HCT116 (cell line): ENCODE measurements around the gene DAPP1. TPM values are rescaled to one million over a fixed set of nuclear protein-coding genes. Genes with fewer than 3 reads are reported as not detected.

Experiments
- ATAC-seq: fragments of 200-7000 bp; cut with Tn5 transposase; 2 replicates; pipeline ENCODE4 v1.9.1; 2020; ENCODE audit warnings: mild to moderate bottlenecking, moderate library complexity
- BruUV-seq: library from RNA; stranded (reverse); fragments of 400-500 nt; replicated peaks from 2 replicates; lab custom pipeline; 2021; lab: Mats Ljungman, UMichigan
- CTCF ChIA-PET: fragments of 300-600 bp; sonication (Branson Sonifier 250); formaldehyde crosslinking; loops from one replicate; lab custom pipeline; 2021; ENCODE audit warnings: antibody characterized with exemption; lab: Charles Lee
- POLR2A ChIA-PET: fragments of 300-600, 350-600 bp; sonication (Branson Sonifier 250); formaldehyde crosslinking; loops from one replicate; lab custom pipeline; 2021; ENCODE audit warnings: antibody characterized with exemption; lab: Charles Lee
- RAD21 ChIA-PET, 2 experiments: fragments of 300-600 bp; sonication (Branson Sonifier 250); formaldehyde crosslinking; loops; one replicate each; lab custom pipeline; 2023; ENCODE audit warnings: low total read pairs in 2 of 2; ENCODE audit not compliant: uncharacterized antibody in 2 of 2, unreplicated experiment in 2 of 2, low non-redundant PET in 1 of 2; lab: Charles Lee
- DNase-seq: peaks from one replicate; pipeline ENCODE4 v3.0.0-alpha.2; 2010; ENCODE audit warnings: low read depth, low spot score
- H2AFZ ChIP-seq: fragments of 200-600 bp; shearing (Covaris generic), sonication (generic); 2 replicates; pipeline ENCODE4 v1.6.1; 2017; ENCODE audit warnings: low read depth, mixed run types, mixed read lengths, antibody characterized with exemption, low read length; ENCODE audit not compliant: poor library complexity, severe bottlenecking
- H3K27ac ChIP-seq: 2 replicates; pipeline ENCODE4 v1.5.1; 2012; ENCODE audit warnings: low read depth, low read length
- H3K27me3 ChIP-seq: fragments of 200-600 bp; sonication (generic); 2 replicates; pipeline ENCODE4 v1.6.1; 2016; ENCODE audit warnings: mixed run types, low read length, mixed read lengths; ENCODE audit not compliant: insufficient read depth
- H3K36me3 ChIP-seq, 2 experiments: fragments of 200-500 bp in 1 of 2; fragments of 200-600 bp in 1 of 2; sonication (Bioruptor generic) in 1 of 2; sonication (generic) in 1 of 2; 2 replicates each; pipeline versions ENCODE4 v1.5.1 to v1.6.1; 2014 to 2016; ENCODE audit warnings: low read length in 2 of 2, inconsistent platforms in 1 of 2, mixed read lengths in 1 of 2, mixed run types in 1 of 2; ENCODE audit not compliant: insufficient read depth in 2 of 2, control insufficient read depth in 1 of 2
- H3K4me1 ChIP-seq, 2 experiments: fragments of 200-600 bp in 1 of 2; sonication (generic) in 1 of 2; 2 replicates each; pipeline versions ENCODE4 v1.5.1 to v1.6.1; 2012 to 2017; ENCODE audit warnings: low read length in 2 of 2, inconsistent platforms in 1 of 2, mild to moderate bottlenecking in 1 of 2, mixed read lengths in 1 of 2, mixed run types in 1 of 2, moderate library complexity in 1 of 2; ENCODE audit not compliant: insufficient read depth in 2 of 2, control insufficient read depth in 1 of 2
- H3K4me2 ChIP-seq: fragments of 200-600 bp; sonication (generic); 2 replicates; pipeline ENCODE4 v1.6.1; 2017; ENCODE audit warnings: mixed run types, low read length, mixed read lengths
- H3K4me3 ChIP-seq, 2 experiments: fragments of 200-600 bp in 1 of 2; sonication (generic) in 1 of 2; replicated peaks in 1 of 2; 2 replicates each; pipeline ENCODE4 v1.5.1; 2011 to 2016; ENCODE audit warnings: low read length in 2 of 2, control low read depth in 1 of 2, low read depth in 1 of 2, mild to moderate bottlenecking in 1 of 2, mixed read lengths in 1 of 2, mixed run types in 1 of 2
- H3K79me2 ChIP-seq: fragments of 200-600 bp; sonication (generic); 2 replicates; pipeline ENCODE4 v1.6.1; 2017; ENCODE audit warnings: mild to moderate bottlenecking, mixed run types, low read length, moderate library complexity, mixed read lengths; ENCODE audit not compliant: insufficient read depth
- H3K9ac ChIP-seq: fragments of 200-600 bp; sonication (generic); 2 replicates; pipeline ENCODE4 v1.6.1; 2016; ENCODE audit warnings: low read length, mixed read lengths
- H3K9me2 ChIP-seq: fragments of 200-600 bp; sonication (generic), shearing (Covaris generic); 2 replicates; pipeline ENCODE4 v1.6.1; 2017; ENCODE audit warnings: mixed run types, mild to moderate bottlenecking, moderate library complexity; ENCODE audit not compliant: insufficient read depth
- H3K9me3 ChIP-seq, 2 experiments: fragments of 200-500 bp in 1 of 2; fragments of 200-600 bp in 1 of 2; sonication (Bioruptor generic) in 1 of 2; sonication (generic) in 1 of 2; 2 replicates each; pipeline ENCODE4 v1.6.1; 2014 to 2017; ENCODE audit warnings: low read length in 2 of 2, mixed read lengths in 2 of 2, inconsistent platforms in 1 of 2, low read depth in 1 of 2, mild to moderate bottlenecking in 1 of 2, mixed run types in 1 of 2, moderate library complexity in 1 of 2; ENCODE audit not compliant: control insufficient read depth in 1 of 2, insufficient read depth in 1 of 2
- H4K20me1 ChIP-seq: fragments of 200-600 bp; sonication (generic), shearing (Covaris generic); 2 replicates; pipeline ENCODE4 v1.6.1; 2017; ENCODE audit warnings: mixed run types, mild to moderate bottlenecking, moderate library complexity; ENCODE audit not compliant: insufficient read depth
- ELF1 ChIP-seq: IDR thresholded peaks from 2 replicates; pipeline ENCODE4 v1.6.1; 2012; ENCODE audit warnings: low read depth, borderline replicate concordance
- EZH2phosphoT487 ChIP-seq: fragments of 200-600 bp; IDR thresholded peaks from 2 replicates; pipeline ENCODE4 v1.6.1; 2018; ENCODE audit warnings: antibody characterized with exemption, borderline replicate concordance
- FOSL1 ChIP-seq: IDR thresholded peaks from 2 replicates; pipeline ENCODE4 v1.6.1; 2012; ENCODE audit warnings: low read depth
- JUND ChIP-seq: IDR thresholded peaks from 2 replicates; pipeline ENCODE4 v1.6.1; 2012
- MAX ChIP-seq: IDR thresholded peaks from 2 replicates; pipeline ENCODE4 v1.6.1; 2012
- POLR2AphosphoS5 ChIP-seq: IDR thresholded peaks from 2 replicates; pipeline ENCODE4 v1.6.1; 2011; ENCODE audit warnings: mild to moderate bottlenecking, low read depth, low read length, moderate library complexity
- RAD21 ChIP-seq: IDR thresholded peaks from 2 replicates; pipeline ENCODE4 v1.6.1; 2012; ENCODE audit warnings: low read depth, mild to moderate bottlenecking
- SIN3A ChIP-seq: IDR thresholded peaks from 2 replicates; pipeline ENCODE4 v1.6.1; 2012; ENCODE audit warnings: low read depth
- ZFX ChIP-seq: fragments of 450-650 bp; IDR thresholded peaks from 2 replicates; pipeline ENCODE4 v1.6.1; 2017
- intact Hi-C: fragments of 100-400 bp; cut with micrococcal nuclease; formaldehyde crosslinking; loops from 2 replicates; pipeline ENCODE4 v1.10.0; 2022
- total RNA-seq: library from RNA; stranded (reverse); gene quantifications from one replicate; pipeline ENCODE4 v1.2.1, GENCODE V29; 2021; ENCODE audit not compliant: unreplicated experiment
- TF ChIP-seq, protein P1 (sequence below), 3 experiments: fragments of 200-600 bp in 1 of 3; sonication (generic) in 1 of 3; IDR thresholded peaks in 2 of 3; conservative IDR thresholded peaks in 1 of 3; 2 replicates each; pipeline ENCODE4 v1.5.1; 2012 to 2017; ENCODE audit warnings: low read depth in 2 of 3, low read length in 2 of 3, antibody characterized with exemption in 1 of 3, borderline replicate concordance in 1 of 3, control low read depth in 1 of 3, mild to moderate bottlenecking in 1 of 3, mixed read lengths in 1 of 3, mixed run types in 1 of 3, moderate library complexity in 1 of 3; ENCODE audit not compliant: insufficient read depth in 1 of 3
- TF ChIP-seq, protein P2 (sequence below): IDR thresholded peaks from 2 replicates; pipeline ENCODE4 v1.6.1; 2011; ENCODE audit warnings: mild to moderate bottlenecking, low read length, moderate library complexity; ENCODE audit not compliant: insufficient replicate concordance; ENCODE audit errors: extremely low read depth

DAPP1 gene
- total RNA-seq, 1 experiment from 2014 or later, result 0.76 TPM

DNA sequence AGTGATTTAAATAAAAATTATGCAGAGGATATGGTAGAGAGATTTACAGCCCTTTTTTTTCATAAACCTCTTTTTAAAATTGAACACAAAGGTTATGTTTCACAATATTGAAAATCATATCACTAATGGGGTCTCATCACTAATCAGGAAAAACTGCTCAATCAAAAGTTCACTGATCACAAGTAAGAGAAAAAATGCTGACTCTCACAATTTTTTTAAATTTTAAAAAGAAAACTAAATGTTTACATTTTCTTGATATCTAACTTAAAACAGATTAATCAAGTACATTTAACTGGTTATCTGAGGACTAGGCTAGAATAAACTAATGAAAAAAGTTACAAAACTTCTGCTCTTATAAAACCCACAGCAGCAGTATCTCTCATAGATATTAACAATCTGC, 69.1 kb downstream of the DAPP1 start:
- Histone ChIP-seq H3K9ac (no peak overlapping the region), H3K36me3 (peaks cover 0 to 4% of the 10 kb centered on the region in 2 experiments; a peak in 2 of 4 replicates), H3K27me3 (no peaks in the 10 kb centered on the region), H3K79me2 (peaks cover 6% of the 10 kb centered on the region), H3K4me3 (no peak overlapping the region), H3K4me2 (no peak overlapping the region), H3K9me2 (no peaks in the 10 kb centered on the region), H4K20me1 (no peaks in the 10 kb centered on the region), H3K9me3 (no peaks in the 10 kb centered on the region), H2AFZ (no peak overlapping the region), H3K27ac (no peak overlapping the region), H3K4me1 (no peaks in the 10 kb centered on the region)
- ATAC-seq (no peak), DNase-seq (no peak)
- RAD21 ChIA-PET, result interaction anchor here in 1 of 2 experiments (1.2 kb wide), 1 partner anchor 74 kb away, joined by 6 read pairs; no protein-coding TSS in a partner anchor
- no peak for TF ChIP-seq JUND
- TF ChIP-seq EZH2phosphoT487, result no peak
- POLR2A ChIA-PET, result no interaction called here
- no TSS peak for BruUV-seq
- intact Hi-C loops, result loop anchor here (1.0 to 10.0 kb wide), 4 partner anchors 74 to 767 kb away; no protein-coding TSS in a partner anchor
- CTCF ChIA-PET, result interaction anchor here (0.7 to 2.1 kb wide), 6 partner anchors 9 to 162 kb away, joined by 3 to 35 read pairs (median 7); partner anchors contain the start of gene LAMTOR3

GRCh38 chr4:99886146-99886545, 69.5 kb downstream of the DAPP1 start:
- H3K27me3 ChIP-seq, result no peaks in the 10 kb centered on the region
- H3K4me3 ChIP-seq, result no peak overlapping the region
- ChIA-PET POLR2A (no interaction called here), CTCF (interaction anchor here (0.8 to 2.1 kb wide), 4 partner anchors 8 to 75 kb away, joined by 3 to 35 read pairs (median 6); partner anchors contain the start of gene LAMTOR3), RAD21 (no interaction called here)
- no peak for ATAC-seq
- no peaks in the 10 kb centered on the region for H3K4me1 ChIP-seq
- H3K4me2 ChIP-seq, result no peak overlapping the region
- peaks cover 0 to 2% of the 10 kb centered on the region in 2 experiments; a peak in 1 of 4 replicates for H3K36me3 ChIP-seq
- H2AFZ ChIP-seq, result no peak overlapping the region
- no TSS peak for BruUV-seq
- no peak for DNase-seq
- H3K9me2 ChIP-seq, result no peaks in the 10 kb centered on the region
- H3K27ac ChIP-seq, result no peak overlapping the region
- H4K20me1 ChIP-seq, result no peaks in the 10 kb centered on the region
- intact Hi-C loops, result loop anchor here (10.0 kb wide), 1 partner anchor 161 kb away; no protein-coding TSS in a partner anchor
- peaks cover 7% of the 10 kb centered on the region for H3K79me2 ChIP-seq
- H3K9ac ChIP-seq, result no peak overlapping the region
- H3K9me3 ChIP-seq, result no peaks in the 10 kb centered on the region
- TF ChIP-seq SIN3A (no peak), MAX (no peak), RAD21 (no peak), FOSL1 (no peak), ZFX (no peak), POLR2AphosphoS5 (no peak), ELF1 (no peak), EZH2phosphoT487 (no peak)
- TF ChIP-seq, protein P1, sequence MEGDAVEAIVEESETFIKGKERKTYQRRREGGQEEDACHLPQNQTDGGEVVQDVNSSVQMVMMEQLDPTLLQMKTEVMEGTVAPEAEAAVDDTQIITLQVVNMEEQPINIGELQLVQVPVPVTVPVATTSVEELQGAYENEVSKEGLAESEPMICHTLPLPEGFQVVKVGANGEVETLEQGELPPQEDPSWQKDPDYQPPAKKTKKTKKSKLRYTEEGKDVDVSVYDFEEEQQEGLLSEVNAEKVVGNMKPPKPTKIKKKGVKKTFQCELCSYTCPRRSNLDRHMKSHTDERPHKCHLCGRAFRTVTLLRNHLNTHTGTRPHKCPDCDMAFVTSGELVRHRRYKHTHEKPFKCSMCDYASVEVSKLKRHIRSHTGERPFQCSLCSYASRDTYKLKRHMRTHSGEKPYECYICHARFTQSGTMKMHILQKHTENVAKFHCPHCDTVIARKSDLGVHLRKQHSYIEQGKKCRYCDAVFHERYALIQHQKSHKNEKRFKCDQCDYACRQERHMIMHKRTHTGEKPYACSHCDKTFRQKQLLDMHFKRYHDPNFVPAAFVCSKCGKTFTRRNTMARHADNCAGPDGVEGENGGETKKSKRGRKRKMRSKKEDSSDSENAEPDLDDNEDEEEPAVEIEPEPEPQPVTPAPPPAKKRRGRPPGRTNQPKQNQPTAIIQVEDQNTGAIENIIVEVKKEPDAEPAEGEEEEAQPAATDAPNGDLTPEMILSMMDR (IDR thresholded peaks at IDR 0.05 in 2 of 3, conservative IDR thresholded peaks at IDR 0.05 in 1 of 3; ENCODE audit: borderline replicate concordance in 1 of 3, insufficient read depth in 1 of 3, low read depth in 2 of 3, low read length in 2 of 3), result no peak
- TF ChIP-seq, protein P2, sequence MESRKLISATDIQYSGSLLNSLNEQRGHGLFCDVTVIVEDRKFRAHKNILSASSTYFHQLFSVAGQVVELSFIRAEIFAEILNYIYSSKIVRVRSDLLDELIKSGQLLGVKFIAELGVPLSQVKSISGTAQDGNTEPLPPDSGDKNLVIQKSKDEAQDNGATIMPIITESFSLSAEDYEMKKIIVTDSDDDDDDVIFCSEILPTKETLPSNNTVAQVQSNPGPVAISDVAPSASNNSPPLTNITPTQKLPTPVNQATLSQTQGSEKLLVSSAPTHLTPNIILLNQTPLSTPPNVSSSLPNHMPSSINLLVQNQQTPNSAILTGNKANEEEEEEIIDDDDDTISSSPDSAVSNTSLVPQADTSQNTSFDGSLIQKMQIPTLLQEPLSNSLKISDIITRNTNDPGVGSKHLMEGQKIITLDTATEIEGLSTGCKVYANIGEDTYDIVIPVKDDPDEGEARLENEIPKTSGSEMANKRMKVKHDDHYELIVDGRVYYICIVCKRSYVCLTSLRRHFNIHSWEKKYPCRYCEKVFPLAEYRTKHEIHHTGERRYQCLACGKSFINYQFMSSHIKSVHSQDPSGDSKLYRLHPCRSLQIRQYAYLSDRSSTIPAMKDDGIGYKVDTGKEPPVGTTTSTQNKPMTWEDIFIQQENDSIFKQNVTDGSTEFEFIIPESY, result no peak
